RPMI8226 (cell line): ENCODE data around the gene ARL13B.
"Not testable (repeated sequence)": the region's sequence is repeated elsewhere in the genome, so short reads cannot be mapped to it uniquely, and the experiment has no call there.

Experiments
- DNase-seq: peaks from one replicate; pipeline ENCODE4 v3.0.0-alpha.2; 2015

The ARL13B gene

DNA sequence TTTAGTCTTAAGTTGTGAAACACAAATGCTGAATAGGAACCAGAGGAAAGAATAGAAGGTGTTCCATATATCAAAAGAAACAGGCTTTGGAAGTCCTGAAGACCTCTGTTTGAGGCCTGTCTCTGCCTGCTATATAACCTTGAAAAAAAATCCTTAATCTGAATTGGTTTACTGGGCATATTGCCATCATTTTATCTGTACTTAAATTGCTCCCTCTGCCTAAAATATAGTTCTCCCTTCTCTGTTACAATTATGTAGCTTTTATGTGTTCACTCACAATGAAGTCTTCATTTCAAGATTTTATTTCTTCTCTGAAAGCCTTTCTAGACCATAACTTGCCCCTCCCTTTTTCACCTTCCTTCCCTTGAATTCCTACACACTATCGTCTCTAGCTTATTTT lies 21.2 kb downstream of the ARL13B start:
- no peak for DNase-seq

DNA sequence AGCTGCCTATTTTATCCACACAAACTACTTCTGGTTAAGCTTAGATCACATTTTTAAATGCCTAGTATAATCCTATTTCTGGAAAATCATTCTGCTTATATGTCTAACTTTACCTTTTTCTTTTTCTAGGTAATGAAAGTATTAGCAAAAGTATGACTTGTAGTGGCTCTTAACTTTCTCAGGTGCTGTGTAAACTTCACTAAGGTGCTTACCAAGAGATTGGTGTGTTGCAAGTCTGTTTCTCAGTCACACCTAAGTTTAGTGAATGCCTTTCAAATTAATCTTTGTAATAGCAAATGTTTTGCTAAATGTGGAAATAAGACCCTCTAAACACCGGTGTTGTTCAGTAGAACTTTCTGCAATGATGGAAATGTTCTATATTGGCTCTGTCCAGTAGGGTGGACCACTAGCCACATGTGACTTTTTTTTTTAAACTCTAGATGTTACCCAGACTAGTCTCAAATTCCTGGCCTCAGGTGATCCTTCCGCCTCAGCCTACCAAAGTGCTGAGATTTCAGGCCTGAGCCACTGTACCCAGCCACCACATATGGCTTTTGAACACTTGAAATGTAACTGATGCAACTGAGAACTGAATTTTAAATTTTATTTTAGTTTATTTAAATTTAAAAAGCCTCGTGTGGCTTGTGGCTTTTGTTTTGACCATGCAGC lies 22.0 kb downstream of the ARL13B start:
- DNase-seq, result no peak

DNA sequence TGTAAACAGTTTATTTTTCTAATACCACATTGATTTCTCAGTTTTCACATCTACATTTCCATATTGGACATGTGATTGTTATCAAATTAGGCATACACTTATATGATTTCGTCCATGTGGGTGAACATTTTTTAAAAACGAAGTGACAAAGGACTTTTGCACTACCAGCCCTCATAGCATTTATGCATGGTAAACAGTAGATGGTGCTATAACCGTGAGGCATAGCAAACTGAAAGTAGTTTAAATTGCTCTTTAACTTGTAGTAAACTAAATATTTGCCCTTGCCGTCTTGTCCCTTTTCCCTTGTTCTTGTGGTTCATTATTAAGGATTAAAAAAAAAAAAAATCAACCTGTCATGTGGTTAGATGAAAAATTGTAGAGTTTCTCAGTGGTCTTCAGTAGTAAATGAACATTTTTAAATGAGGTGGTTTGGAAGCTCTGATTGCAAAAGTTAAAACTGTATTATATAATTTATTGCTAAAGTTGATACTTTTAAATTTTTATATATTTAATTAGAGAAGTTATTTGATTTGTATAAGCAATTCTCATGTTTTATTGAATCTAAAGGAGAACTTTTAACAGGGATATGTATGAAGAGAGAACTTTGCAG lies 24.5 kb downstream of the ARL13B start:
- DNase-seq, result peak; percentile 60

DNA sequence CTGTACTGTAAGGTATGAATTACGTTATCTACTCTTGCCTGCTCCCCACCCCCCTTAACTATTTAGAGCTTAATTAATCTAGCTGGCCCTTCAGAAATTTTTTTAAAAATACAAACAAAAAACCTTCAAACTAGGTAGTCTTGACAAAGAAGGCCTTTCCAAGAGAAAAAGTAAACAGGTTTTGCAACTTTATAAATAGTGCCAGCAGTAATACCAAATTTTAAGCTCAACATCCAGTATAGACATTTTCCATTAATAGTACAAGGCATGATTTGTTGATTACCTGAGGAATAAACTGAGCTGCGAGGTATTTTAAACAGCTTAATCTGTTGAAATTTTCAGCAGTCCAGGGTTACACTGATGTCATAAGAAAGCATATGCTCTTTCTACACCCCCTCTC lies 28.3 kb downstream of the ARL13B start:
- DNase-seq, result no peak

DNA sequence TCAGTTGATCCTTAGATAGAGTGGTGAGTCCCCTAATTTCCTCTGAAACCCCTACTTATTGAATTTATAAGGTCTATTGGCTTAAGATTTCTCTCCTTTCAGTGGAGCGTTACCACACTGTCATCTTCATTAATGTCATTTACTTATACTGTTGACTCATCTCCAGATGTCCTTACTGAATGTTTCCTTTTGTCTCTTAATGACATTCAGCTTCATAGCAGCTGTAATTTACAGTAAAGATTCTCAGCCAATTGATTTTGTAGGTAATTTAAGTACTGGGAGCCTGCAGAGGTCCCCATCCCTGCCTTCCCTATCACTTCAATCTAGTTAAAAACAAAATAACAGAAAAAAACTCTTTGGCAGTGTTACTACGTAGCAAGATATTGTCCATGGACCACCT lies 29.7 kb downstream of the ARL13B start:
- DNase-seq, result no peak

DNA sequence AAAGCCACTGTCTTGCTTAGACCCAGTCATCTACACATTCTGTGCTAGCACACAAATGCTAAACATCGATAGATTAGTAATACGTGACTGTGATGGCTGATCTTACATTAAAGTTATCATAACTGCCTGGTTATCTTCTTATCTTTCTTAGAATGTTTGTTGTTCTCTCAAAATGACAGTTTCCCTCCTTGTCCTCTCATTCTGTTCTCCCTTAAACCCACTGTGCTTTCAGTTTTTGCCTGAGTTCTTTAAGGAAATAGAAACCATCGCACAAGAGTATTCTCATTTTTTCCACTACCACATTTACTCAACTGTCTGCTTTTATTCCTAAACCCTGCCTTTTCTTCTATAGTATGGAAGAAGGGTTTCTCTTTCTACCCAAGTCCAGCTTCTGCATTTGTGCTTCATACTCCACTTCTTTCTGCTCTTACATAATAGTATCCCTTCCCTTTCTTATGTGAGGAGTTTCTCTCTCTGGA lies 31.3 kb downstream of the ARL13B start:
- DNase-seq, result no peak

DNA sequence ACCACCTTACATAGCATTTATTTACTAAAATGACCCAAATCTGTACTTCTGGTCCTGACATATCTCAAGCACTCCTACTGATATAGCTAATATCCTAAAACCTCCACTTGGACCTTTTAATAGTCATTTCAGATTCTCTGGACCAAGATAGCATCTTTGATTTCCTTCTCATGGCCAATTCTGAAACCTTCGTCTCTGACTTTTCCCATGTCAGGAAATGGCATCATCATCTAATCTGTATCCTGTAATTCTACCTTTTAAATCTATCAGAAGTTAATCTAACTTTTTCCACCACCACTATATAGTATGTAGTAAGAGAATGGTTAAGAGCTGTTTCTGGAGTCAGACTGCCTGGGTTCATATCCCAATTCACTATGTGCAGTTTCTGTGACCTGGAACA lies 32.2 kb downstream of the ARL13B start:
- DNase-seq, result no peak

DNA sequence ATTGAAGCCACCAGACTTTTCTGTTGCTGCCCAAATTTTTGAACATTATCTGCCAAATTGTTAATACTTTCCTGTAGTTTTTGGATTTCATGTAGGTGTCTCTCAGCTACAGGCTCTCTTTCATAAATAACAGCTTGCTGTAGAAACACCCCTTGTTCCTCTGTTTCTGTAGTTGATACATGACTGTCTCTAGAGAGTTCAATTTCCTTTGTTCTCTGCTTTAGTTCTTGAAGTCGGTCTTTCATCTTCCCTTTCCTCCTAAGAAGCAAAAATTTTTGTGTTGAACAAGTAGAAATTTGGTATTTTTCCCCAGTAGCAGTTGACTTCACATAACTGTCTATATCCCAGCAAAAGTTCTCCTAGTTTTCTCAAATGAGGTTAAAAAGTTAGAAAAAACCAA lies 35.1 kb downstream of the ARL13B start:
- no peak for DNase-seq

DNA sequence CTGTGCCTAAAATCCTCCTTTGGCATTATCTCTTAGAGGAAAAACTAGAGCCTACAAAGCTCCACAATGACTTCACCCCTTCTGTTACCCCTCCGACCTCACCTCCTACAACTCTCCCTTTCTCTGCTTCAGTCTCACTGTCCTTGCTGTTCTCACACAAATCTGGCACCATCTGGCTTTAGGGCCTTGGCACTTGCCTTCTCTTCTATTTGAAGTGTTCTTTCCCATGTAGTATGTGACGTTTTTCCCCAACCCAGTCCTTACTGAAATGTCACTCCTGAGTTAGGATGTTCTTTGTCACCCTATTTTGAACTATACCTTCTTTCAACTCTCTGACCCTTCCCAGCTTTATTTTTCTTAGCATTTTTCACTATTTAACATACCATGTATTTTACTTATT lies 39.7 kb downstream of the ARL13B start:
- DNase-seq, result no peak

DNA sequence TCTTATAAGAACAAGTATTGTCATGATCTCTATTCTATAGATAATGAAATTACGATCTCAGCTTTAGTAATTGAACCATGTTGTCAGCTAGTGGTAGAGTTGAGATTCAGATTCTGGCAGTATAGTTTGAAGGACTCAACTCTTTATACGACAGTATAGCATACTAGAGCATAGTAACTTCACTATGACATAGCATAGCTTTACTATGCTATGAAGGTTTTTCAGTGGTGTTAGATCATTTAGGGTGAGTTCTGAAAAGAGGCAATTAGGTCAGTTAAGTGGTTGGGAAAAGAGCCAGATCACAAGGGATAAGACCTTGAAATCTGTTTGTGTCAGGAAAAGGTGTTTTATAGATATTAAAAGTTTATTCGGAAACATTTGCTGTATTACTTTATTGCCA lies 40.3 kb downstream of the ARL13B start:
- DNase-seq, result no peak

DNA sequence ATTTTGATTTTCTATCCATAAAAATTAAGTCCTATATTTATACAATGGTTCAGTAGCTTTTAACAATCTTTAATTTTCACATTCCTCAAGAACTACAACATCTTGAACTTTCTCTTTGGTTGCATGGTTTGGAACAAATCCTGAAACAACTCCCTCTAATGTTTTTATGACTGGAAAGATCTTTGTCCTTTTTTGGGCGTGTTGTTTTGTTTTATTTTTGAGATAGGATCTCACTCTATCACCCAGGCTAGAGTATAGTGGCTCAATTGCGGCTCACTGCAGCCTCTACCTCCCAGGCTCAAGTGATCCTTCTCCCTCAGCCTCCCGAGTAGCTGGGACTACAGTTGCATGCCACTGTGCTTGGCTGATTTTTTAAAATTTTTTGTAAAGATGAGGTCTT lies 44.4 kb downstream of the ARL13B start:
- DNase-seq, result no peak

DNA sequence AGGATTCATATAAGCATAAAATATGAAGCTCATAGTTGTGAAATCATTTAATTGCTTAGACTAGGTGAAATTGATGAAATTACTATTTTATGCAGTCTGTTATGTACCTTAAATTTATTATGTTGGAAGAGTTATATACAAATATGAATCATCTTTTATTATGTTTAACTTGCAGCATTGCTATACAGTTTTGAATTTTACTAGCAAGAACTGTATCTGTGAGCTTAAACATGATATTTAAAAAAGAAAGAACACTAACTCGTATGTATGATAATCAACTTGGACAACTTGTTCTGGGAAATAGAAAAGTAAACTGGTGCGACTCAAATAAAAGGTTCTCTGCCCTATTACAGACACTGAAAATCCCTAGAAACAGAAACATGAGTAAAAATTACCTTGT lies 46.7 kb downstream of the ARL13B start:
- DNase-seq, result no peak

DNA sequence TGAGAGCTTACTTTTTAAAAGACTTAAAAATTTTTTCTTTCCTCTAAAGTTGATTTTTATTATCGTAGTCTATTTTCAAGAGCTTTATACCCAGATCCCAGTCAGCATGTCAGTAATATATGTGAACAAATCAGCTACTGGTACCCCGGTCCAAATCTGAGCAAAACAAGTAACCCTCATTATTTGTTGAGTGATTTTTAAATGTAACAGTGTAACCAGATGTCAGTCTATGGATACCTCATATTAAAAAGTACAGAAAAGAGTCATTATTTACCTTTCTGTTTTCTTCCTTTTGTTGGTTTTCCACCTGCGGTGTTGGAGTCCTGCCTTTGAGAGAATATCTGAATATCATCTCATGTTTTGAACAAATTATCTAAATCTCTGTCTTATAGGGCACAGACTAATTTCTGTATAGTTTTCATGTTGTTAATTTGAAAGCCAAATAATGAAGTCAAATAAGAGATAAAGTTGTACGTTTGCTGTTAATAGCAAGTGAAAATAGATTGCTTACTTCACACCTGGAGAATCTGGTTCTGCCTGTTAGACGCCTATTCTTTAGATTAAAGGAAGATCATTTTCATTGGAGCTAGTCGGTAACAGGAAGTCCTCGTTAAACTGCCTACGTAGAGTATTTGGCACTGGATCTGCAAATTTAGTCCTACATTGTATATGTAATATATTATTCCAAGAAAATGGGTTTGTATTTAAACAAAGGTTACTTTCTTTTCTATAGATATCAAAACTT lies 48.3 kb downstream of the ARL13B start, which contains the start of gene STX19:
TSS of gene STX19 (minus strand) at position 505 of the 745 bp plus-strand sequence. CDS start 13,328 bp downstream, outside the sequence.
- no peak for DNase-seq

DNA sequence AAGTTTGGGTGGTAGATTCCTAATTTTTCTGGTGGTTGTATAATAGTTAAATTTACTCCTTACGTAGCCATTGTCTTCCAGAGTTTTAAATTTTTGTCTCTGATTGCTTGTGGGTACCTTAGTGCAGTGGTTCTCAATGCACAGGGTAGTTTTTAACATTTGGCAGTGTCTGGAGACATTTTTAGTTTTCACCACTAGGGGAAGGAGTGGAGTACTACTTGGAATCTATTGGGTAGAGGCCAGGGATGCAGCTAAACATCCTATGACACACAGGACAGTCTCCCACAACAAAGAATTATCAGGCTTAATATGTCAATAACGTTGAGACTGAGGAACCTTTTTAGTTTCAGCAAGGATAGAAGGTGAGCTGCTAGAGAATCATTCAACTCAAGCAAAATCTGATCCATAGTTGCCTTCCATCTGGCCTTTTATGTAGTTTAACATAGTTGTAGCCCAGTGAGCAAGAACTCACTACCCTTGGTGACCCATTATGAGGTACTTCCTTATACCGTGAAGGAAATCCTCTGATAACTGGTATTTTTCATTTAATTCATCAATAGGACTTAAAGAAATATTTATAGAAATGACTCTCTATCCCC lies 57.1 kb downstream of the ARL13B start:
- peak; percentile 21 for DNase-seq

DNA sequence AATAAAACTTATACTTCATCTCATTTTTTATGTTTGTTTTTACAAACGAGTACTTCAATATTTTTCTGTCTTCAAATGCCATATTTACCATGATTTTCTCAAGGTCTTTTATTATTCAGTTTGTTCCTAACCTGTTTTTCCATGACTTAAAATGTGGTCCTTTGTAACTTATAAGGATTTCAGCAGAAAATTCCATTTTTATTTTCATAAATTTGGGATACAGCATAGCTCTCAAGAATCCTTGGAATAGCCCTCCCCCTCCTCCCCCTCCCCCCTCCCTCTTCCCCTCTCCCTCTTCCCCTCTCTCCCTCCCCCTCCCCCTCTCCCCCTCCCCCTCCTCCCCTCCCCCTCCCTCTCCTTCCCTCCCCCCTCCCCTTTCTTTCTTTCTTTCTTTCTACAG lies 63.3 kb downstream of the ARL13B start:
- no peak for DNase-seq

DNA sequence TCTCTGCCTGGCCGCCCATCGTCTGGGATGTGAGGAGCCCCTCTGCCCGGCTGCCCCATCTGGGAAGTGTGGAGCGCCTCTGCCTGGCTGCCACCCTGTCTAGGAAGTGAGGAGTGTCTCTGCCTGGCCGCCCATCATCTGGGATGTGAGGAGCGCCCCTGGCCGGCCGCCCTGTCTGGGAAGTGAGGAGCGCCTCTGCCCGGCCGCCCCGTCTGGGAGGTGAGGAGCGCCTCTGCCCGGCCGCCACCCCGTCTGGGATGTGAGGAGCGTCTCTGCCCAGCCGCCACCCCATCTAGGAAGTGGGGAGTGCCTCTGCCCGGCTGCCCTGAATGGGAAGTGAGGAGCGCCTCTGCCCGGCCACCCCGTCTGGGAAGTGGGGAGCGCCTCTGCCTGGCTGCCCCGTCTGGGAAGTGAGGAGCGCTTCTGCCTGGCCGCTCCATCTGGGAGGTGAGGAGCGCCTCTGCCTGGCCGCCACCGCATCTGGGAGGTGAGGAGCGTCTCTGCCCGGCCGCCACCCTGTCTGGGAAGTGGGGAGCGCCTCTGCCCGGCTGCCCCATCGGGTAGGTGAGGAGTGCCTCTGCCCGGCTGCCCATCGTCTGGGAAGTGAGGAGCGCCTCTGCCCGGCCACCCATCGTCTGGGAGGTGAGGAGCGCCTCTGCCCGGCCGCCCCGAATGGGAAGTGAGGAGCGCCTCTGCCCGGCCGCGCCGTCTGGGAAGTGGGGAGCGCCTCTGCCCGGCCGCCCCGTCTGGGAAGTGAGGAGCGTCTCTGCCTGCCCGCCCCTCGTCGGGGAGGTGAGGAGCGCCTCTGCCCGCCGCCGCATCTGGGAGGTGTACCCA lies 64.4 kb downstream of the ARL13B start:
- DNase-seq, result not testable (repeated sequence)

DNA sequence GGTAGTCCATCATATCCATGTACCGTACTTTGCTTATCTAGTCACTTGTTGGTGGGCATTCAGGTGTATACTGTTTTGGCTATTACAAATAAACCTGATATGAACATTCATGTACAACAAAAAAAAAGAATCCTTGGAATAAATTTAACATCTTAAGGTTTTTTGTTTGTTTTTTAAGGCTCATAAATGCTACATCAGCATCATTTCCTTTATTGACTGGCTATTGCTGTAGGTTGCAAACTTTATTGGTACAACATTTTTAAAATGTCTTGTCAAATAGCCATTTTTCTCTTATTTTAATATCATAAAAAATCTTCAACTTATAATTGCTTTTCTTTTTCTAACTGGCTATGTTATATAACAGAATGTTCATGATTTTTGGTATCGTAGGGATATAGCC lies 66.6 kb downstream of the ARL13B start:
- no peak for DNase-seq

DNA sequence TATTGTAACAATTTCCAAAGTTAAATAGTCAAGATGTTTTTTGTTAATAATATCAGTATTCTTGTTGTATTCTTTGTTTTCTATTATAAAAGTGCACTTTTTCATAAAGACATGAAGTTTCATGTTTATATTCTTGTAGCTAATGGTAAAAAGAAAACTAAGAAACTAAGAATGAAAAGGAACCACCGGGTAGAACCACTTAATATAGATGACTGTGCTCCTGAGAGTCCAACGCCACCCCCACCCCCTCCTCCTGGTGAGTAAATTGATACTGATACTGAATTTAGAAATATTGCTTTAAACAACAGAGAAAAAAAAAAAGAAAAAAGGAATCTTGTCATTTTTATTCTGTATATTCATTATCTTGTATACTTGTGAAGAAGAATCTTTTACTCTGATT lies 69.3 kb downstream of the ARL13B start:
- DNase-seq, result no peak

DNA sequence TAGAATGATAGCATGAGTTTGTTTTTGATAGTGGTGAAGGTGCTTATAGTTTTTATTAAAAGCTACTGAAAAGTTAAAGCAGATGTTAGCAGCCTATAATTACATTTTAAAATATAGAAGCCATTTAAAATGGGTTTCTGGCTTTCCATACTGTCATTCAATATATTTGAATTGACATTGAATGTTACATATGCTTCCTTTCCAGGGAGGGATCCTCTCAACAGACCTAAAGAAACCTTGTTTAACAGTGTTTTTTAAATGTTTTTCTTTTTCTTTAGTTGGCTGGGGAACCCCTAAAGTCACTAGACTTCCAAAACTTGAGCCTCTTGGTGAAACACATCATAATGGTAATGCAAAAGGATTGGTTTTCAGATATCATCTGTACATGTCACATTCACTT lies 70.6 kb downstream of the ARL13B start:
- DNase-seq, result no peak

DNA sequence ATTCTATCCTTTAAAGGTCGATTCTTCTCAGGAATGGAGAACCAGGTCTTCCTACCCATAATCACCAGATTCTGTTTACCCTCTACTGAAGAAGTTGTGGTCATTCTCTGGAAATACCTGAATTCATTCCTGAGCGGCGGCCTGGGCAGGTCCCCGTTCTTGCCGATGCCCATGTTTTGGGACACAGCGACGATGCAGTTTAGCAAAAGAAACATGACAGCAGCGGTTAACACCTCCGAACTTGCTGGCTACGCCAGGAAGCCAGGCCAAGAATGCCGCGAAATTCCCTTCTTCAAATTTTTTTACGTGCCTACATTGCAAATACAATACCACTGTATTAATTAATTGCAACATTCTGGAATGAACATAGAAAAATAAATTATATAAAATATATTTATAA lies 81.3 kb downstream of the ARL13B start:
- no peak for DNase-seq

DNA sequence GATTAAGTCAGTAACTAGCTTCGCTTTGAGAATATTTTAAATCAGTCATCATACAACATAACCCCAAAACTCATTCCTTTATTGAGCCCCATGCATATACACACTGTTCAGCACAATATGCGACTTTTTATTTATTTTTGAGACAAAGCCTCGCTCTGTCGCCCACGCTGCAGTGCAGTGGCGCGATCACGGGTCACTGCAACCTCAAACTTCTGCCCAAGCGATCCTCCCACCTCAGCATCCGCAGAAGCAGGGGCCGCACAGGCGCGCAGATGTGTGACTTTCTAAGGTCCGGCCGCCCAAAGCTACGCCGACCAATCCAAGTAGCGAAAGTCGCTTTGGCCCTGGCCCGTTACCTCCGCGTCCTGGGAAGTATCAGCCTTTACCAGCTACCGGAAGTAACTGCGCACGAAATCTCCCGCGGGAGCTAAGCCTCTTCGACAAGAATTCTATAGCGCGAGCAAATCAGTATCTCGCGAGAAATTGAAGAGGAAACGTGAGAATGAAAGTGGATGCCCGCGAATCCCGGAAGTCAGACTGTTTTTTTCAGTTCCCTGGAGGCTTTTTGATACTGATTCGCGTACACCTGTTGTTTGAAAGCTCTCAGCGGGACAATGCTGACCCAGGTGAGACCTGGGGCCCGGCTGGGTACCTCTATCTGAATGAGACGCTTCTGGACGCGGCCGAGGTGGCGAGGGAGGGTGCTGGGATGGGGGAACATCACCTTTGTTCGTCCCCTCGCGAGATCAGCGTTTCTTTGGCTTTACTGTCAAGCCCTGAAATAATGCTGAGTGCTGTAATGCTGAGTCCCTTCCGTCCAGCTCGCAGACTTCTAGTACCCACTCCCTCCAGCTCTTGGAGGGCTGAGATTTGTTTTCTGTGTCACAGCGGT lies 82.8 kb downstream of the ARL13B start, which contains the start of the genes DHFR2 and NSUN3:
TSS of gene DHFR2 (minus strand) at position 404 of the 892 bp plus-strand sequence. CDS start 1,405 bp downstream, outside the sequence.
TSS of gene NSUN3 (plus strand) at position 549 of the 892 bp plus-strand sequence. CDS start at position 615, 66 bp downstream.
- peak; percentile 97 for DNase-seq
